Stomach (tissue), 4 donors: Measurements from ENCODE around the gene SYNPO2.

ENCODE experiments used
- POLR2A ChIP-seq, 4 donors: fragments of 450-650 bp; IDR thresholded peaks; one replicate each; pipeline ENCODE4 v1.6.1; 2016; ENCODE audit warnings: antibody characterized with exemption in 4 of 4, control low read depth in 2 of 4, mild to moderate bottlenecking in 1 of 4, moderate library complexity in 1 of 4
- TF ChIP-seq, protein P1 (sequence below), 7 experiments: fragments of 450-650 bp in 4 of 7; fragments of 200-600 bp in 3 of 7; sonication (generic) in 3 of 7; IDR thresholded peaks; one replicate each; pipeline ENCODE4 v1.5.1; 2016 to 2019; ENCODE audit warnings: antibody characterized with exemption in 7 of 7, control low read depth in 2 of 7, mild to moderate bottlenecking in 1 of 7

DNA sequence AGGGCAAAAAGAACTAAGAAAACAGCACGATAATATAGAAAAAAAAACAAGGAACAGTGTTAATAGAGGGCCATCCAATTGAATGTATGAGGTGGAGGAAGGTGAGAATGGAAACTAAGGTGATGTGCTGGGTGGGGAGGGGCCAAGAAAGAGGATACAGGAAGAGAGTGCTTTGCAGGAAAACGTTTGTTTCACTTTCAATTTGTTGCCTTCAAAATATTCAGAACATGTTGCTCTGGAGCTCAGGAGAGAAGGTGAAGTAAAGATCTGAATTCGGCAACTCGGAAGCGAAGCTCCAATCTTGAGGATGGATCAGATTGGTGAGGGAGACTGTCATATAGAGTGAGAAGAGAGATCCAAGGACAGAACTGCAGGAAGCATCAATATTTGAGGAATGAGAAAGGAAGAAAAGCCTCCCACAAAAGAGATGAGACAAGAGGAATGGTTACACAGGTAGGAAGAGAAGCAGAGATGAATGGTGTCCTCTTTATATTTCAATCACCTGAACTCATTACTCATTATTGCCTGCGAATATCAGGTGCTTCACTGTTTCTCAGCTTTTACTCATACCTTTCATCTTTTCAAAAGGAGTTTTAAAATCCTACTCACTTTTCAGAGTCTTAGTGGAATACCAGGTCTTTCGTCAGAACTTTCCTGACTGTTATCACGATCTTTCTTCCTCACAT, 38.0 kb upstream of the SYNPO2 start:
- TF ChIP-seq, protein P1, sequence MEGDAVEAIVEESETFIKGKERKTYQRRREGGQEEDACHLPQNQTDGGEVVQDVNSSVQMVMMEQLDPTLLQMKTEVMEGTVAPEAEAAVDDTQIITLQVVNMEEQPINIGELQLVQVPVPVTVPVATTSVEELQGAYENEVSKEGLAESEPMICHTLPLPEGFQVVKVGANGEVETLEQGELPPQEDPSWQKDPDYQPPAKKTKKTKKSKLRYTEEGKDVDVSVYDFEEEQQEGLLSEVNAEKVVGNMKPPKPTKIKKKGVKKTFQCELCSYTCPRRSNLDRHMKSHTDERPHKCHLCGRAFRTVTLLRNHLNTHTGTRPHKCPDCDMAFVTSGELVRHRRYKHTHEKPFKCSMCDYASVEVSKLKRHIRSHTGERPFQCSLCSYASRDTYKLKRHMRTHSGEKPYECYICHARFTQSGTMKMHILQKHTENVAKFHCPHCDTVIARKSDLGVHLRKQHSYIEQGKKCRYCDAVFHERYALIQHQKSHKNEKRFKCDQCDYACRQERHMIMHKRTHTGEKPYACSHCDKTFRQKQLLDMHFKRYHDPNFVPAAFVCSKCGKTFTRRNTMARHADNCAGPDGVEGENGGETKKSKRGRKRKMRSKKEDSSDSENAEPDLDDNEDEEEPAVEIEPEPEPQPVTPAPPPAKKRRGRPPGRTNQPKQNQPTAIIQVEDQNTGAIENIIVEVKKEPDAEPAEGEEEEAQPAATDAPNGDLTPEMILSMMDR (IDR thresholded peaks at IDR 0.05) = no peak
- no peak for TF ChIP-seq POLR2A (IDR thresholded peaks at IDR 0.05)
